GM12878 (cell line): ENCODE data around the gene OTUB1. TPM values are rescaled to one million over a fixed set of nuclear protein-coding genes. Genes with fewer than 3 reads are reported as not detected.

Experiments
- ATAC-seq: fragments of 200-7000 bp; cut with Tn5 transposase; 3 replicates; pipeline ENCODE4 v1.9.1; 2020; ENCODE audit warnings: mild to moderate bottlenecking, moderate library complexity
- BruUV-seq: library from RNA; stranded (reverse); fragments of 400-500 nt; replicated peaks from 2 replicates; lab custom pipeline; 2021; lab: Mats Ljungman, UMichigan
- CTCF ChIA-PET: fragments of 300-600 bp; sonication (Branson Sonifier 250); formaldehyde crosslinking; extraction: SDS; loops from one replicate; lab custom pipeline; 2021; ENCODE audit warnings: inconsistent platforms; lab: Yijun Ruan, JAX
- POLR2A ChIA-PET: fragments of 350-600 bp; formaldehyde crosslinking; extraction: SDS; loops from one replicate; lab custom pipeline; 2021; ENCODE audit warnings: inconsistent platforms; lab: Charles Lee
- RAD21 ChIA-PET: fragments of 300-600 bp; sonication (Branson Sonifier 250); formaldehyde crosslinking; loops from one replicate; lab custom pipeline; 2023; ENCODE audit warnings: antibody characterized with exemption; ENCODE audit not compliant: unreplicated experiment; lab: Charles Lee
- SMC1A ChIA-PET: fragments of 300-600 bp; sonication (Branson Sonifier 250); formaldehyde crosslinking; loops from one replicate; lab custom pipeline; 2023; ENCODE audit not compliant: unreplicated experiment, uncharacterized antibody; lab: Charles Lee
- DNase-seq: peaks from one replicate; pipeline ENCODE4 v3.0.0-alpha.2; 2011; ENCODE audit warnings: low read depth, low spot score
- FAIRE-seq: peaks from 3 replicates; lab custom pipeline; 2011; peaks lifted over from hg19 to GRCh38; lab: Jason Lieb, UNC
- H2AFZ ChIP-seq: 2 replicates; pipeline ENCODE4 v1.6.0; 2011; ENCODE audit warnings: low read depth, low read length, control low read depth; ENCODE audit not compliant: control insufficient read depth
- H3K27ac ChIP-seq: 2 replicates; pipeline ENCODE4 v1.5.1; 2011; ENCODE audit warnings: control low read depth; ENCODE audit not compliant: control insufficient read depth, insufficient read depth
- H3K27me3 ChIP-seq, 2 experiments: replicated peaks in 1 of 2; 2 replicates each; pipeline versions ENCODE4 v1.6.0 to v1.6.1; 2011; ENCODE audit warnings: low read length in 1 of 2; ENCODE audit not compliant: control insufficient read depth in 2 of 2, insufficient read depth in 2 of 2
- H3K36me3 ChIP-seq, 2 experiments: 2 replicates each; pipeline ENCODE4 v1.5.1; 2011; ENCODE audit warnings: low read length in 1 of 2; ENCODE audit not compliant: control insufficient read depth in 2 of 2, insufficient read depth in 2 of 2
- H3K4me1 ChIP-seq: 2 replicates; pipeline ENCODE4 v1.6.1; 2011; ENCODE audit warnings: mild to moderate bottlenecking, low read length, moderate library complexity, mixed read lengths; ENCODE audit not compliant: control insufficient read depth, insufficient read depth
- H3K4me2 ChIP-seq: 2 replicates; pipeline ENCODE4 v1.6.0; 2011; ENCODE audit warnings: control low read depth; ENCODE audit not compliant: control insufficient read depth, insufficient read depth
- H3K4me3 ChIP-seq: fragments of 200-600 bp; sonication (generic); 2 replicates; pipeline ENCODE4 v1.5.1; 2016
- H3K79me2 ChIP-seq: 2 replicates; pipeline ENCODE4 v1.6.0; 2011; ENCODE audit warnings: low read length; ENCODE audit not compliant: control insufficient read depth, insufficient read depth
- H3K9ac ChIP-seq: 2 replicates; pipeline ENCODE4 v1.8.0; 2011; ENCODE audit warnings: low read length, control low read depth, mixed read lengths; ENCODE audit not compliant: control insufficient read depth, insufficient read depth
- H3K9me3 ChIP-seq: replicated peaks from 3 replicates; pipeline ENCODE4 v1.5.1; 2011; ENCODE audit warnings: mild to moderate bottlenecking, low read length; ENCODE audit not compliant: control insufficient read depth, insufficient read depth
- H4K20me1 ChIP-seq: 2 replicates; pipeline ENCODE4 v1.6.0; 2011; ENCODE audit not compliant: control insufficient read depth, insufficient read depth
- BCL11A ChIP-seq: IDR thresholded peaks from 2 replicates; pipeline ENCODE4 v1.6.1; 2011; ENCODE audit warnings: low read depth, low read length
- CHD2 ChIP-seq: IDR thresholded peaks from 2 replicates; pipeline ENCODE4 v1.6.1; 2011; ENCODE audit warnings: low read depth, low read length, improper control_type of control experiment, borderline replicate concordance
- HSF1 ChIP-seq: fragments of 150-350 bp; IDR thresholded peaks from 2 replicates; pipeline ENCODE4 v1.6.1; 2014; ENCODE audit warnings: mild to moderate bottlenecking, low read depth, low read length
- MTA2 ChIP-seq: fragments of 450-650 bp; IDR thresholded peaks from 2 replicates; pipeline ENCODE4 v1.6.1; 2016; ENCODE audit warnings: low read depth, mild to moderate bottlenecking, moderate library complexity
- NBN ChIP-seq: fragments of 450-650 bp; IDR thresholded peaks from 2 replicates; pipeline ENCODE4 v1.6.1; 2016
- NFYA ChIP-seq: IDR thresholded peaks from 2 replicates; pipeline ENCODE4 v1.6.1; 2011; ENCODE audit warnings: low read depth, mild to moderate bottlenecking, low read length, improper control_type of control experiment, borderline replicate concordance
- RAD51 ChIP-seq: fragments of 450-650 bp; IDR thresholded peaks from 2 replicates; pipeline ENCODE4 v1.6.1; 2016; ENCODE audit warnings: moderate library complexity, mild to moderate bottlenecking, inconsistent platforms
- RELB ChIP-seq: fragments of 450-650 bp; IDR thresholded peaks from 2 replicates; pipeline ENCODE4 v1.6.1; 2017; ENCODE audit warnings: low read depth, mild to moderate bottlenecking, moderate library complexity
- SP1 ChIP-seq: IDR thresholded peaks from one replicate; pipeline ENCODE4 v1.6.1; 2011; ENCODE audit warnings: low read depth, low read length
- SRF ChIP-seq, 2 experiments: IDR thresholded peaks; 2 replicates each; pipeline ENCODE4 v1.6.1; 2011; ENCODE audit warnings: low read depth in 2 of 2, low read length in 2 of 2, mild to moderate bottlenecking in 1 of 2, moderate library complexity in 1 of 2
- ZBTB4 ChIP-seq: fragments of 450-650 bp; formaldehyde crosslinking; IDR thresholded peaks from 2 replicates; pipeline ENCODE4 v1.4.0; 2022; ENCODE audit warnings: mild to moderate bottlenecking, moderate library complexity
- ZNF622 ChIP-seq: fragments of 450-650 bp; IDR thresholded peaks from 2 replicates; pipeline ENCODE4 v1.6.1; 2017; ENCODE audit warnings: mild to moderate bottlenecking, inconsistent platforms
- WGBS: methylation state at CpG from one replicate; pipeline ENCODE4 v1.1.6; 2016; ENCODE audit warnings: low lambda C conversion rate; ENCODE audit not compliant: insufficient replicate concordance, insufficient coverage; ENCODE audit errors: missing lambda C conversion rate; 5-methylcytosine and 5-hydroxymethylcytosine counted together
- in situ Hi-C: fragments of 300-500 bp; cut with MboI; formaldehyde crosslinking; loops from 9 replicates; pipeline ENCODE4 v1.14.3; 2018; ENCODE audit warnings: mixed read lengths
- intact Hi-C: fragments of 100-400 bp; cut with micrococcal nuclease; formaldehyde crosslinking; loops from one replicate; pipeline ENCODE4 v1.14.2; 2022; ENCODE audit not compliant: unreplicated experiment
- polyA plus RNA-seq, 11 experiments: library from polyadenylated mRNA; depleted of rRNA in 4 of 11; unstranded in 6 of 11; stranded (reverse) in 5 of 11; fragments of >200 nt; fragmentation: Nextera tagmentation in 4 of 11; fragmentation: Illumina TruSeq in 1 of 11; extraction: Ambion mirVana in 4 of 11; extraction: Trizol in 1 of 11; gene quantifications; 1 replicate in 1 of 11; 2 replicates in 10 of 11; pipeline versions ENCODE4 v1.2.1 to v1.2.3, GENCODE V29; 2011 to 2016; ENCODE audit warnings: inconsistent platforms in 2 of 11, missing spikeins in 2 of 11, low read depth in 1 of 11
- total RNA-seq, 4 experiments: library from RNA; depleted of rRNA in 3 of 4; stranded (reverse); fragments of >200 nt in 3 of 4; fragmentation: Illumina TruSeq in 1 of 4; extraction: Trizol in 1 of 4; gene quantifications; 2 replicates each; pipeline versions ENCODE4 v1.2.1 to v1.2.3, GENCODE V29; 2013 to 2021
- TF ChIP-seq, protein P1 (sequence below): IDR thresholded peaks from 2 replicates; pipeline ENCODE4 v1.6.1; 2012; ENCODE audit warnings: low read depth, low read length, improper control_type of control experiment

OTUB1 gene
- total and polyA plus RNA-seq, 10 of the 15 experiments (the other 5 are each of a cell fraction or from before 2014, with no cell fraction given), result 49.6 to 225 (median 131) TPM

DNA sequence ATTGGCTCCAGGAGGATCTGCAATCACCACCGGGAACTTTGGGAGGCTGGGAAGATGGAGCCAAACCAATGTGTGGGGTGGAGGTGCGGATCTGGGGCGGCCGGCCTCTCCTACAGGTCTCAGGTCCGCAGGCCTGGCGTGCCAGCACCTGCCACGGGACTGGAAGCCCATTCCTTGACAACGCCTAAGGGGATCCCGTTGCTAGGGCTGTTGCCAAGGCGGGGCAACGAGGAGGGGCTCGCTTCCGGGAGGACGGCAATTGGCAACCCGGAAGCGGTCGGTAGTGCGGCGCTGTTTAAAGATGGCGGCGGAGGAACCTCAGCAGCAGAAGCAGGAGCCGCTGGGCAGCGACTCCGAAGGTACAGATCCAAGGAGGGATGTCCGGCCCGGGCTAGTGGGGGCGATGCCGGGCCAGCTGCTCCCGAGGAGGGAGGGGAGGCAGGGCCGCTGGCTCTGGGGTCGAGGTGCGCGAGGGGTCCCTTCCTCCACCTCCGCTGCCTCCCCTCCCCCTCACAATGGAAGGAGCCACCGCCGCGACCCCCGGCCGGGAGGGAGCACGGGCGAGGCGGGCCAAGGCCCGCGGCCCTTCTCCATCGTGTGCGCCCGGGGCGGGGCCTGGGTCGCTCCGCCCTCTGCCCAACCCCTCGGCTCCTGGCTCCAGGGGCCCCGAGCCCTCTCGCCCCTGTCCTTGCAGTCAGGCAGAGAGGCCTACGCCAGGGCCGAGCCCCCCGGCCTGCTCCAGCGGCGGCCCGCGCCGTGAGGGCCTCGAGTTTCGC, at the start of gene OTUB1 (continued):
- peak; percentile 40; the same call in 1 of the 2 replicates for TF ChIP-seq MTA2

DNA sequence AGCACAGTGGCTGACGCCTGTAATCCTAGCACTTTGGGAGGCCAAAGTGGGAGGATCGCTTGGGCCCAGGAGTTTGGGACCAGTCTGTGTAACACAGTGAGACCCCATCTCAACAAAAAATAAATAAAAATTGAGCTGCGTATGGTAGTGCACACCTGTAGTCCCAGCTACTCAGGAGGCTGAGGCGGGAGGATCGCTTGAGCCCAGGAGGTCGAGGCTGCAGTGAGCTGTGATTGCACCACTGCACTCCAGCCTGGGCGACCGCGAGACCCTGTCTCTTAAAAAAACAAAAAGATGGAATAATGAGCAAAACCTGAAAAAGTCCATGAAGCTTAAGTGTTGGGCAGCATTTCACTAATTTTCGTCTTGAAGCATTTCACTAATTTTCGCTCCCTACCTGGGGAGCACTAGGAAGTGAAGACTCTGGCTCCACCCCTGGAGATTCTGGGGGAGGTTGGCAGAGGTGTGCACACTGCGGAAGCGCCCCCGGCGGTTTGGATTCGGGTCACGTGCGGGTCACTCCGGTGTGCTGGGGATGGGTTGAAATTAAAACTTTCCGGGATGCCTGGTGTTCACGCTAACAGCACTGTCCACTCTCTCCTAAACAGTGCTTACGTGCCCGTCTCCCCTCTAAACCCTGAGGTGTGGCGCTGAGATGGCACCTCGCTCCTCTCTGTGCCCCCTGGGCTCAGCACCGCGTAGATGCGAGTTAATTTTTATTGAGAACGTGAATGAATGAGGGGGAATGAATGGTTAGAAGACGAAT, 48.3 kb upstream of the OTUB1 start:
- H2AFZ ChIP-seq, result peak overlapping the region; percentile 90
- WGBS, result 15% methylated on average over 30 of the region's 30 CpGs
- intact Hi-C loops (no loop called here), in situ Hi-C loops (no loop called here)
- peaks cover 32% of the 10 kb centered on the region for H3K79me2 ChIP-seq
- H4K20me1 ChIP-seq, result no peaks in the 10 kb centered on the region
- ChIA-PET SMC1A (no interaction called here), POLR2A (interaction anchor here (0.7 to 1.1 kb wide), 3 partner anchors 25 to 99 kb away, joined by 3 read pairs; partner anchors contain the start of gene MARK2), RAD21 (no interaction called here), CTCF (interaction anchor here (0.9 to 4.0 kb wide), 5 partner anchors 15 to 100 kb away, joined by 3 to 20 read pairs (median 5); partner anchors contain the start of genes MARK2 and RCOR2)
- FAIRE-seq (no peak), ATAC-seq (peak; percentile 51), DNase-seq (no peak)
- H3K4me1 ChIP-seq, result peaks cover 14% of the 10 kb centered on the region; the same call in 1 of the 2 replicates
- peak overlapping the region; percentile 38; the same call in 1 of the 2 replicates for H3K9ac ChIP-seq
- H3K4me2 ChIP-seq, result peak overlapping the region; percentile 80
- BruUV-seq, result no TSS peak
- H3K9me3 ChIP-seq, result no peaks in the 10 kb centered on the region
- H3K27ac ChIP-seq, result peak overlapping the region; percentile 49
- H3K36me3 ChIP-seq, result no peaks in the 10 kb centered on the region
- H3K27me3 ChIP-seq, result no peaks in the 10 kb centered on the region
- peak overlapping the region; percentile 82 for H3K4me3 ChIP-seq
- TF ChIP-seq NBN (0 out of 2 replicates have a peak, but pooled peaks have one; percentile 35), SRF (IDR thresholded peaks at IDR 0.05; ENCODE audit: low read depth in 2 of 2, low read length in 2 of 2) (no peak), SP1 (no peak), CHD2 (no peak), NFYA (no peak), ZBTB4 (no peak), BCL11A (no peak), HSF1 (no peak), RELB (no peak), ZNF622 (no peak), RAD51 (peak; percentile 73; the same call in 1 of the 2 replicates)
- TF ChIP-seq, protein P1, sequence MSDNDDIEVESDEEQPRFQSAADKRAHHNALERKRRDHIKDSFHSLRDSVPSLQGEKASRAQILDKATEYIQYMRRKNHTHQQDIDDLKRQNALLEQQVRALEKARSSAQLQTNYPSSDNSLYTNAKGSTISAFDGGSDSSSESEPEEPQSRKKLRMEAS, result no peak
